PC-3 (cell line): Measurements from ENCODE around the gene PSEN2. TPM values are rescaled to one million over a fixed set of nuclear protein-coding genes. Genes with fewer than 3 reads are reported as not detected.

Experiments
- ATAC-seq: fragments of 200-7000 bp; cut with Tn5 transposase; 2 replicates; pipeline ENCODE4 v1.9.1; 2020; ENCODE audit warnings: mild to moderate bottlenecking, moderate library complexity
- BruUV-seq: library from RNA; stranded (reverse); fragments of 400-500 nt; replicated peaks from 2 replicates; lab custom pipeline; 2021; lab: Mats Ljungman, UMichigan
- CTCF ChIA-PET: fragments of 300-600 bp; sonication (Branson Sonifier 250); formaldehyde crosslinking; loops from one replicate; lab custom pipeline; 2022; ENCODE audit warnings: antibody characterized with exemption; lab: Charles Lee
- POLR2A ChIA-PET: fragments of 300-600 bp; sonication (Branson Sonifier 250); formaldehyde crosslinking; loops from one replicate; lab custom pipeline; 2022; ENCODE audit warnings: antibody characterized with exemption; ENCODE audit not compliant: unreplicated experiment; lab: Charles Lee
- DNase-seq: peaks from one replicate; pipeline ENCODE4 v3.0.0-alpha.2; 2015
- H2AFZ ChIP-seq: fragments of 300-600 bp; sonication (generic); 2 replicates; pipeline ENCODE4 v1.6.0; 2016; ENCODE audit warnings: antibody characterized with exemption, low read length
- H3F3A ChIP-seq: fragments of 300-600 bp; sonication (generic); one replicate; pipeline ENCODE4 v1.6.0; 2017; ENCODE audit warnings: antibody characterized with exemption, low read length, control low read depth, mild to moderate bottlenecking; ENCODE audit not compliant: unreplicated experiment
- H3K27ac ChIP-seq: fragments of 300-600 bp; sonication (generic); 2 replicates; pipeline ENCODE4 v1.5.1; 2016; ENCODE audit warnings: mild to moderate bottlenecking, low read length
- H3K27me3 ChIP-seq: fragments of 300-600 bp; sonication (generic); 2 replicates; pipeline ENCODE4 v1.6.1; 2016; ENCODE audit warnings: low read length, mixed read lengths
- H3K36me3 ChIP-seq: fragments of 300-600 bp; sonication (generic); 2 replicates; pipeline ENCODE4 v1.6.1; 2016; ENCODE audit warnings: low read depth, mixed run types, low read length, mixed read lengths
- H3K4me1 ChIP-seq: fragments of 300-600 bp; sonication (generic); 2 replicates; pipeline ENCODE4 v1.5.1; 2016; ENCODE audit warnings: low read length; ENCODE audit not compliant: insufficient read depth
- H3K4me2 ChIP-seq: fragments of 300-600 bp; sonication (generic); 2 replicates; pipeline ENCODE4 v1.6.0; 2016; ENCODE audit warnings: low read length
- H3K4me3 ChIP-seq: fragments of 300-600 bp; sonication (generic); 2 replicates; pipeline ENCODE4 v1.5.1; 2016; ENCODE audit warnings: mild to moderate bottlenecking, low read length, mixed read lengths
- H3K79me2 ChIP-seq: fragments of 300-600 bp; sonication (generic); 2 replicates; pipeline ENCODE4 v1.6.1; 2017; ENCODE audit warnings: low read length, mixed read lengths
- H3K9ac ChIP-seq: fragments of 300-600 bp; sonication (generic); 2 replicates; pipeline ENCODE4 v1.6.0; 2016; ENCODE audit warnings: mild to moderate bottlenecking, low read length
- H3K9me2 ChIP-seq: fragments of 300-600 bp; sonication (generic); replicated peaks from 2 replicates; pipeline ENCODE4 v1.6.1; 2016; ENCODE audit warnings: mixed run types, low read length, mixed read lengths
- H3K9me3 ChIP-seq: fragments of 300-600 bp; sonication (generic); 2 replicates; pipeline ENCODE4 v1.6.1; 2016; ENCODE audit warnings: low read length, mixed read lengths
- H4K20me1 ChIP-seq: fragments of 300-600 bp; sonication (generic); 2 replicates; pipeline ENCODE4 v1.6.1; 2016; ENCODE audit warnings: low read length, mixed read lengths
- CTCF ChIP-seq: fragments of 300-600 bp; sonication (generic); conservative IDR thresholded peaks from 2 replicates; pipeline ENCODE4 v1.5.1; 2017; ENCODE audit warnings: antibody characterized with exemption, low read depth, mild to moderate bottlenecking, low read length
- EZH2 ChIP-seq: fragments of 300-600 bp; sonication (generic); IDR thresholded peaks from one replicate; pipeline ENCODE4 v1.6.1; 2017; ENCODE audit warnings: antibody characterized with exemption, mild to moderate bottlenecking, low read length; ENCODE audit not compliant: unreplicated experiment
- EZH2phosphoT487 ChIP-seq: fragments of 300-600 bp; sonication (generic); IDR thresholded peaks from 2 replicates; pipeline ENCODE4 v1.6.1; 2018; ENCODE audit warnings: mild to moderate bottlenecking, antibody characterized with exemption, low read length, borderline replicate concordance
- intact Hi-C: fragments of 100-400 bp; cut with micrococcal nuclease; formaldehyde crosslinking; loops from 2 replicates; pipeline ENCODE4 v1.9.0; 2023
- total RNA-seq: library from RNA; depleted of rRNA; stranded (reverse); fragments of >200 nt; gene quantifications from 2 replicates; pipeline ENCODE4 v1.2.3, GENCODE V29; 2014

PSEN2 gene
- total RNA-seq, 1 experiment from 2014 or later, result 85.3 TPM

GRCh38 chr1:226943156-226943555 is 72.7 kb downstream of the PSEN2 start:
- no peaks in the 10 kb centered on the region for H3K9me3 ChIP-seq
- TF ChIP-seq EZH2phosphoT487, result no peak
- no peak for TF ChIP-seq CTCF
- TF ChIP-seq EZH2, result no peak
- ATAC-seq, result no peak
- H3K27me3 ChIP-seq, result no peaks in the 10 kb centered on the region
- intact Hi-C loops, result loop anchor here (10.0 kb wide), 1 partner anchor 152 kb away; no protein-coding TSS in a partner anchor
- H4K20me1 ChIP-seq, result peaks cover 4% of the 10 kb centered on the region; the same call in 1 of the 2 replicates
- ChIA-PET CTCF (no interaction called here), POLR2A (no interaction called here)
- DNase-seq, result no peak
- BruUV-seq, result no TSS peak
- H3K27ac ChIP-seq, result no peak overlapping the region
- H3K36me3 ChIP-seq, result no peaks in the 10 kb centered on the region
- H3K4me3 ChIP-seq, result no peak overlapping the region
- no peak overlapping the region for H2AFZ ChIP-seq
- H3F3A ChIP-seq, result no peaks in the 10 kb centered on the region
- no peak overlapping the region for H3K4me2 ChIP-seq
- no peak overlapping the region for H3K9ac ChIP-seq
- H3K4me1 ChIP-seq, result peaks cover 25% of the 10 kb centered on the region
- H3K9me2 ChIP-seq, result no peaks in the 10 kb centered on the region
- H3K79me2 ChIP-seq, result peaks cover 74% of the 10 kb centered on the region

- CTCF ChIA-PET, result no interaction called here
- no peaks in the 10 kb centered on the region for H3K9me2 ChIP-seq
- intact Hi-C loops, result loop anchor here (10.0 kb wide), 1 partner anchor 151 kb away; no protein-coding TSS in a partner anchor
- H3K27me3 ChIP-seq, result no peaks in the 10 kb centered on the region
- POLR2A ChIA-PET, result no interaction called here
- peaks cover 4% of the 10 kb centered on the region; the same call in 1 of the 2 replicates for H4K20me1 ChIP-seq
- no peak overlapping the region for H2AFZ ChIP-seq
- H3K9ac ChIP-seq, result no peak overlapping the region
- H3F3A ChIP-seq, result no peaks in the 10 kb centered on the region
- H3K4me2 ChIP-seq, result no peak overlapping the region
- no peaks in the 10 kb centered on the region for H3K36me3 ChIP-seq
- H3K27ac ChIP-seq, result no peak overlapping the region
- peaks cover 18% of the 10 kb centered on the region for H3K4me1 ChIP-seq
- TF ChIP-seq EZH2phosphoT487 (no peak), EZH2 (no peak), CTCF (no peak)
- no peak for ATAC-seq
- no peak for DNase-seq
- BruUV-seq, result no TSS peak
- H3K9me3 ChIP-seq, result no peaks in the 10 kb centered on the region
- H3K4me3 ChIP-seq, result no peak overlapping the region
- H3K79me2 ChIP-seq, result peaks cover 82% of the 10 kb centered on the region
Measured at GRCh38 chr1:226943927-226944326, 73.5 kb downstream of the PSEN2 start.

- ATAC-seq (no peak), DNase-seq (no peak)
- no peaks in the 10 kb centered on the region for H3F3A ChIP-seq
- ChIA-PET CTCF (no interaction called here), POLR2A (interaction anchor here (0.6 kb wide), 1 partner anchor 319 kb away, joined by 3 read pairs; no protein-coding TSS in a partner anchor)
- no peak overlapping the region for H2AFZ ChIP-seq
- no peak overlapping the region for H3K4me3 ChIP-seq
- no TSS peak for BruUV-seq
- peaks cover 4% of the 10 kb centered on the region; the same call in 1 of the 2 replicates for H4K20me1 ChIP-seq
- no peaks in the 10 kb centered on the region for H3K36me3 ChIP-seq
- H3K9me3 ChIP-seq, result no peaks in the 10 kb centered on the region
- H3K9ac ChIP-seq, result no peak overlapping the region
- H3K4me2 ChIP-seq, result no peak overlapping the region
- H3K9me2 ChIP-seq, result no peaks in the 10 kb centered on the region
- H3K4me1 ChIP-seq, result peaks cover 10% of the 10 kb centered on the region
- TF ChIP-seq EZH2, result no peak
- TF ChIP-seq EZH2phosphoT487, result no peak
- TF ChIP-seq CTCF, result no peak
- H3K79me2 ChIP-seq, result peaks cover 94% of the 10 kb centered on the region
- no peak overlapping the region for H3K27ac ChIP-seq
- intact Hi-C loops, result loop anchor here (10.0 kb wide), 1 partner anchor 150 kb away; no protein-coding TSS in a partner anchor
- H3K27me3 ChIP-seq, result no peaks in the 10 kb centered on the region
Measured at GRCh38 chr1:226945106-226945857, 74.9 kb downstream of the PSEN2 start.
